ENCODE results near the gene KIFC3. TPM values are rescaled to one million over a fixed set of nuclear protein-coding genes. Genes with fewer than 3 reads are reported as not detected.
A peak's percentile ranks its signal among the peaks of the same experiment; 100 is the strongest.

The KIFC3 gene
- total and polyA plus RNA-seq, 2 of the 13 experiments (the other 11 are each of a cell fraction or from before 2014, with no cell fraction given), result 42.1 to 45.3 TPM

- TF ChIP-seq MLXIP (CRISPR knock-in tag; IDR thresholded peaks at IDR 0.05; ENCODE audit: borderline replicate concordance), result no peak
- TF ChIP-seq ZSCAN22 (CRISPR knock-in tag; IDR thresholded peaks at IDR 0.05), result peak; percentile 21; the same call in 1 of the 2 replicates
- TF ChIP-seq GFI1 (CRISPR knock-in tag; IDR thresholded peaks at IDR 0.05; ENCODE audit: borderline replicate concordance), result peak; percentile 27; the same call in 1 of the 2 replicates
- TF ChIP-seq ISL2 (CRISPR knock-in tag; IDR thresholded peaks at IDR 0.05), result 0 out of 2 replicates have a peak, but pooled peaks have one; percentile 19
- TF ChIP-seq FOXC1 (CRISPR knock-in tag; IDR thresholded peaks at IDR 0.05; ENCODE audit: borderline replicate concordance), result peak; percentile 57; the same call in 1 of the 2 replicates
- 0 out of 2 replicates have a peak, but pooled peaks have one; percentile 23 for TF ChIP-seq SRF (IDR thresholded peaks at IDR 0.05; ENCODE audit: low read depth, low read length)
- TF ChIP-seq SIN3A (IDR thresholded peaks at IDR 0.05; ENCODE audit: borderline replicate concordance, low read depth, low read length), result peak; percentile 33; the same call in 1 of the 2 replicates
- peak; percentile 34; the same call in 1 of the 2 replicates for TF ChIP-seq ZNF768 (CRISPR knock-in tag; IDR thresholded peaks at IDR 0.05)
- TF ChIP-seq ZBTB3 (CRISPR knock-in tag; IDR thresholded peaks at IDR 0.05; ENCODE audit: borderline replicate concordance, low read depth), result 0 out of 2 replicates have a peak, but pooled peaks have one; percentile 56
- peak; percentile 66 for TF ChIP-seq ZNF800 (CRISPR knock-in tag; IDR thresholded peaks at IDR 0.05)
- peak; percentile 42 for TF ChIP-seq ZBTB39 (CRISPR knock-in tag; IDR thresholded peaks at IDR 0.05)
- peak; percentile 74; the same call in 1 of the 2 replicates for TF ChIP-seq ZNF230 (CRISPR knock-in tag; IDR thresholded peaks at IDR 0.05)
- no peak for TF ChIP-seq MAF1 (CRISPR knock-in tag; IDR thresholded peaks at IDR 0.05; ENCODE audit: borderline replicate concordance)
- peak; percentile 35; the same call in 1 of the 2 replicates for TF ChIP-seq ZMYM3 (CRISPR knock-in tag; IDR thresholded peaks at IDR 0.05)
- peak; percentile 24; the same call in 1 of the 2 replicates for TF ChIP-seq NRL (CRISPR knock-in tag; IDR thresholded peaks at IDR 0.05; ENCODE audit: borderline replicate concordance)
- no peak for TF ChIP-seq CEBPG (CRISPR knock-in tag; IDR thresholded peaks at IDR 0.05)
- no peak for TF ChIP-seq ZNF562 (CRISPR knock-in tag; IDR thresholded peaks at IDR 0.05; ENCODE audit: borderline replicate concordance)
- no peak for TF ChIP-seq PLSCR1 (CRISPR knock-in tag; IDR thresholded peaks at IDR 0.05; ENCODE audit: borderline replicate concordance)
- TF ChIP-seq ZFYVE20 (CRISPR knock-in tag; IDR thresholded peaks at IDR 0.05; ENCODE audit: borderline replicate concordance, low read depth), result no peak
- peak; percentile 85 for TF ChIP-seq ZNF563 (CRISPR knock-in tag; IDR thresholded peaks at IDR 0.05)
Observed at GRCh38 chr16:57803134-57803990, 1.1 kb upstream of the KIFC3 start (continued).

All from HepG2 (cell line).